Nephron progenitor cell (in vitro differentiated cells): ENCODE results near the gene SORT1.
"Not testable (repeated sequence)": the region's sequence is repeated elsewhere in the genome, so short reads cannot be mapped to it uniquely, and the experiment has no call there.

Experiments used
- DNase-seq: peaks from one replicate; pipeline ENCODE4 v3.0.0; 2021
- H3K27ac Mint-ChIP-seq: 2 replicates; pipeline ENCODE4 v1.8.0; 2021; ENCODE audit warnings: mild to moderate bottlenecking, moderate library complexity, mixed read lengths
- H3K27me3 Mint-ChIP-seq: 2 replicates; pipeline ENCODE4 v1.8.0; 2021; ENCODE audit warnings: mild to moderate bottlenecking, low read depth, mixed read lengths; ENCODE audit not compliant: poor library complexity
- H3K36me3 Mint-ChIP-seq: 2 replicates; pipeline ENCODE4 v1.8.0; 2021; ENCODE audit warnings: low read depth, mixed read lengths
- H3K4me1 Mint-ChIP-seq: 2 replicates; pipeline ENCODE4 v1.8.0; 2021; ENCODE audit warnings: mixed read lengths
- H3K4me3 Mint-ChIP-seq: 2 replicates; pipeline ENCODE4 v1.8.0; 2021; ENCODE audit warnings: mild to moderate bottlenecking, moderate library complexity, mixed read lengths
- H3K9me3 Mint-ChIP-seq: 2 replicates; pipeline ENCODE4 v1.8.0; 2021; ENCODE audit warnings: mild to moderate bottlenecking, moderate library complexity, mixed read lengths
- TF ChIP-seq, protein P1 (sequence below): fragments of 200-600 bp; sonication (generic); IDR thresholded peaks from 2 replicates; pipeline ENCODE4 v1.5.0; 2021; ENCODE audit warnings: antibody characterized with exemption

Gene SORT1

DNA sequence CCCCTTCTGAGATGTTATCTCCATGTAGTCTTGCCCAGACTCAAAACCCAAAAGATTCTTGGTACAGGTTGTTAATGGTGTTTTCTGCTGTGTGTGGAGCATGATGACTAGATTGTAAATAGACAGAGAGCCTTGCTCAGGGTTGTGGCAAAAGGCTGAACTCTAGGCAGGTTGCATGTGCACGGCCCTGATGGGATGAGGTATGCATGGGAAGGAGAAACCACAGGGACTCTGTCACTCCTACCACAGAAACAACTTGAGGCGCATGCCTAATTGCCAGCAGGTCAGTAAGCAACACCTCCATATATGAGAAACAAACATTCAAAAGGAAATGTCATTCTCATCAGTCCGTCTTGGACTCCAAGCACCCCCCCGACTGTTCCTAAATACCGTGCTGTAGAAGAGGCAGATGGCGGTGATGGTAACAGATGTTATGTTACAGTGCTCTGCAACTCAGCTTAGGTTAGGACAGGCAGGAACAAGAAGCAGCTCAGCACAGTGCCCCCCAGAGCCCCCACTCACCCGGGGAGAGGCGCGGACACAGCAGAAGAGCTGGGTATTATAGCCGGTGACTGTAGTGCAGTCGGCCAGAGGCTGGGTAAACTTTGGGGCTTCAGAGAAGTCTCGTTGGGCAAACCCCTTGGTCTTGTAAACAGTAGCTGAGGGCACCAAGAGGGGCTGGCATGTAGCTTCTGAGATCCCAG, 101.9 kb downstream of the SORT1 start:
- DNase-seq = no peak
- no peaks in the 10 kb centered on the region for H3K9me3 Mint-ChIP-seq
- H3K27ac Mint-ChIP-seq = no peak overlapping the region
- H3K27me3 Mint-ChIP-seq = peaks cover 23% of the 10 kb centered on the region
- peaks cover 29% of the 10 kb centered on the region for H3K4me1 Mint-ChIP-seq
- TF ChIP-seq, protein P1, sequence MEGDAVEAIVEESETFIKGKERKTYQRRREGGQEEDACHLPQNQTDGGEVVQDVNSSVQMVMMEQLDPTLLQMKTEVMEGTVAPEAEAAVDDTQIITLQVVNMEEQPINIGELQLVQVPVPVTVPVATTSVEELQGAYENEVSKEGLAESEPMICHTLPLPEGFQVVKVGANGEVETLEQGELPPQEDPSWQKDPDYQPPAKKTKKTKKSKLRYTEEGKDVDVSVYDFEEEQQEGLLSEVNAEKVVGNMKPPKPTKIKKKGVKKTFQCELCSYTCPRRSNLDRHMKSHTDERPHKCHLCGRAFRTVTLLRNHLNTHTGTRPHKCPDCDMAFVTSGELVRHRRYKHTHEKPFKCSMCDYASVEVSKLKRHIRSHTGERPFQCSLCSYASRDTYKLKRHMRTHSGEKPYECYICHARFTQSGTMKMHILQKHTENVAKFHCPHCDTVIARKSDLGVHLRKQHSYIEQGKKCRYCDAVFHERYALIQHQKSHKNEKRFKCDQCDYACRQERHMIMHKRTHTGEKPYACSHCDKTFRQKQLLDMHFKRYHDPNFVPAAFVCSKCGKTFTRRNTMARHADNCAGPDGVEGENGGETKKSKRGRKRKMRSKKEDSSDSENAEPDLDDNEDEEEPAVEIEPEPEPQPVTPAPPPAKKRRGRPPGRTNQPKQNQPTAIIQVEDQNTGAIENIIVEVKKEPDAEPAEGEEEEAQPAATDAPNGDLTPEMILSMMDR = no peak
- H3K4me3 Mint-ChIP-seq = no peak overlapping the region
- no peaks in the 10 kb centered on the region for H3K36me3 Mint-ChIP-seq

DNA sequence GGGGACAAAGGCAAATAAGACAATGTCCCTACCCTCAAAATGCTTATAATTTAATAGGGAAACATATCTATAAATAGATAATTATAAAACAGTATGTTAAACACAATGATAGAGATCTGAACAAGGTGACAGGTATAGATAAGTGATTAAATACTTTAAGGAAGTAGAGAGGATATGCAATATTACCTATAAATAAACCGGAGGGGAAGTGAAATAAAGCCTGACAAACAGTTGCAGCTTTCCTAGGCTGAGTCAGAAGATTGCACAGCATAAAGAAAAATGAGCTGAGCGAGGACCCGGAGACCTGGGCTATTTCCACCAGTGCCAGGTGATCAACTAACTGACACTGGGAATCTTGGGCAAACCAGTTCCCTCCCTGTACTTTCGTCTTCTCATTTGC, 103.2 kb downstream of the SORT1 start:
- no peak overlapping the region for H3K27ac Mint-ChIP-seq
- no peak for DNase-seq
- TF ChIP-seq, protein P1 = no peak
- H3K36me3 Mint-ChIP-seq = no peaks in the 10 kb centered on the region
- H3K9me3 Mint-ChIP-seq = no peaks in the 10 kb centered on the region
- peaks cover 19% of the 10 kb centered on the region for H3K27me3 Mint-ChIP-seq
- H3K4me1 Mint-ChIP-seq = peaks cover 18% of the 10 kb centered on the region
- no peak overlapping the region for H3K4me3 Mint-ChIP-seq

DNA sequence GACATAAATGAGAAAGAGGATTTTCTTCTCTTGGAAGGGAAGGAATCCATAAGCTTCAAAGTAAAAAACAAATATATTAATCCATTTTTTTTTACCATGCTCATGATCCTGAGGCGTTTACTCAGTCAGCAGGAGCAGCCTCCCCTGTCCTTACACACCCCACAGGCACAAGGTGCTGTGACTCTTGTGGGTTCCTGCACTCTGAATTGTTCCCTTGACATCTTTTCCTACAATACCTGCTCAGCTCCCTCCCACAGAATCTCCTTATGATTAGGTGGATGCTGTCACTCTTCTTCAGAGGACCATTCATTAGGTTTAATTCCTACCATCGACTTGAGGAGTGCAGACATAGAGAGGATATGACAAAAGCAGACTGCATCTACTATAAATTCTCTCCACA, 104.7 kb downstream of the SORT1 start:
- DNase-seq = no peak
- Mint-ChIP-seq H3K4me1 (peaks cover 4% of the 10 kb centered on the region), H3K36me3 (no peaks in the 10 kb centered on the region), H3K27ac (peak overlapping the region; percentile 25), H3K4me3 (no peak overlapping the region), H3K27me3 (peaks cover 23% of the 10 kb centered on the region), H3K9me3 (no peaks in the 10 kb centered on the region)
- TF ChIP-seq, protein P1 = no peak

DNA sequence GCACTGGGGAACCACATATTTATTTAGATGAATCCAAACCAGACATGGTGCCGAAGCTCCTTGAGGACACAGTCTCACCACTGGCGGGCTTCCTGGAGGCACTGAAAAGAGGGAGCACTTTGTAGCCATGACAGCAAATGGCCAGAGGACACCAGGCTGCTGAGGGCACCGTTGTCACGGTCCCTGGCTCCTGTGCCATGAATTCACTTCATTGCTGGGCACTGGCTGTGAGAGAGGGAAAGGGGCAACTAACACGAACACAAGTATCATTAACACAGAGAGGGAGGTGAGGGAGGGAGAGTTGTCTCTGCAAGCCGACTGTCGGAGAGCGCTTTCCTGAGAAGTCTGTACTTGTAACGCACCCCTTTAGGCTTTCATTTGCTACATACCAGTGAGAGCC, 105.4 kb downstream of the SORT1 start:
- Mint-ChIP-seq H3K27me3 (peaks cover 27% of the 10 kb centered on the region), H3K4me3 (no peak overlapping the region), H3K9me3 (no peaks in the 10 kb centered on the region), H3K36me3 (no peaks in the 10 kb centered on the region), H3K4me1 (peaks cover 4% of the 10 kb centered on the region), H3K27ac (peak overlapping the region; percentile 25)
- no peak for DNase-seq
- TF ChIP-seq, protein P1 = no peak

DNA sequence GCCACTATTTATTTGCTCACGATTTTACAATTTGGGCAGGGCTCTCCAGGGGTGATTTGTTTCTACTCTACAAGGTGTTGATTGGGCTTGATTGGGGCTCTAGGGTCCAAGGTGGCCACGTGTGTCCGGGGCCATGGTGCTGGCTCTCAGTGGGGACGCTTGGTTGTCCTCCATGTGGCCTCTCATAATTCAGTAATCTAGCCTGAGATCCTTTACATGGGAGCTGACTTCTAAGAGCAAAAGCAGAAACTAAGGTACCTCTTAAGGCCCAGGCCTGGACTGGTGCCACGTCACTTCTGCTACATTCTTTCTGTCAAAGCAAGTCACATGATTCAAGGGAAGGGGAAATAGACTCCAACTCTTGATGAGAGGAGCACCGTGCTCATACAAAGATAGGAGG, 106.7 kb downstream of the SORT1 start:
- Mint-ChIP-seq H3K36me3 (no peaks in the 10 kb centered on the region), H3K9me3 (peaks cover 4% of the 10 kb centered on the region), H3K27ac (no peak overlapping the region), H3K4me1 (peaks cover 4% of the 10 kb centered on the region), H3K4me3 (no peak overlapping the region), H3K27me3 (peaks cover 27% of the 10 kb centered on the region)
- DNase-seq = no peak
- TF ChIP-seq, protein P1 = no peak

DNA sequence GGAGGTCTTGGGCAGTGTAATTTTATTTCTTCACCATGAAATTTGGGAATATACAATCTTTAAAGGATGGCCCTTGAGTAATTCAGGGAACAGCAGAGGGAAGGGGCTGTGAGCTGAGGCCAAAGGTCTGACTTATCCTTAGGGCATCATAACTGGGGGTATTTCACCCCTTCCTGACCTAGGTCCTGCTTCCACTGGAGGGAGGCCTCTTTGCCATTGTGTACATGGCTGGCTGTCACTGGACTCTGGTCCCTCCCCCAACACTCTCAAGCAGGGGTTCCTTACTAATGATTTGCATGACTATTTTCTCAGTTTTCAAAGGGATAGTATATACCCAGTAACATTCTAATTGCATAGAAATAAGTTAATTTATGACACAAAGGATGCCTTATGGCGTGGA, 107.6 kb downstream of the SORT1 start:
- H3K27ac Mint-ChIP-seq = no peak overlapping the region
- H3K36me3 Mint-ChIP-seq = no peaks in the 10 kb centered on the region
- H3K4me3 Mint-ChIP-seq = no peak overlapping the region
- H3K27me3 Mint-ChIP-seq = peaks cover 20% of the 10 kb centered on the region
- peaks cover 4% of the 10 kb centered on the region for H3K4me1 Mint-ChIP-seq
- peaks cover 4% of the 10 kb centered on the region for H3K9me3 Mint-ChIP-seq
- no peak for DNase-seq
- TF ChIP-seq, protein P1 = no peak

DNA sequence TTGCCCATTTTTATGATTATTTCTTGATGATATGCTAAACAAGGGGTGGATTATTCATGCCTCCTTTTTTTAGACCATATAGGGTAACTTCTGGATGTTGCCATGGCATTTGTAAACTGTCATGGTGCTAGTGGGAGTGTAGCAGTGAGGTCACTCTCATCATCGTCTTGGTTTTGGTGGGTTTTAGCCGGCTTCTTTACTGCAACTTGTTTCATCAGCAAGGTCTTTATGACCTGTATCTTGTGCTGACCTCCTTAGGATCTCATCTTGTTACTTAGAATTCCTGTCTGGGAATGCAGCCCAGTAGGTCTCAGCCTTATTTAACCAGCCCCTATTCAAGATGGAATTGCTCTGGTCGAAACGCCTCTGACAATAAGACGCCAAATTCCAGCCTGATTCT, 111.0 kb downstream of the SORT1 start:
- H3K36me3 Mint-ChIP-seq, H3K9me3 Mint-ChIP-seq, H3K27ac Mint-ChIP-seq, H3K4me3 Mint-ChIP-seq, DNase-seq: not testable (repeated sequence)
- Mint-ChIP-seq H3K27me3 (peaks cover 10% of the 10 kb centered on the region), H3K4me1 (peaks cover 24% of the 10 kb centered on the region)
